Measurements from ENCODE around the gene FOXK1. TPM values are rescaled to one million over a fixed set of nuclear protein-coding genes. Genes with fewer than 3 reads are reported as not detected.
A peak's percentile ranks its signal among the peaks of the same experiment; 100 is the strongest.

FOXK1 gene
- total and polyA plus RNA-seq, 8 donors = 3.9 to 20.6 (median 15.5) TPM

- peak overlapping the region in 1 of 4 donors; percentile 58 for H3K27ac ChIP-seq
- DNase-seq (no peak), ATAC-seq (no peak), FAIRE-seq (no peak)
- peak overlapping the region in 3 of 4 donors; percentile 23 to 93 (median 54) for H3K4me3 ChIP-seq
- peaks cover 4 to 17% (median 8%) of the 10 kb centered on the region in 3 donors for H3K4me1 ChIP-seq
- no peaks in the 10 kb centered on the region for H3K27me3 ChIP-seq
- no peaks in the 10 kb centered on the region for H3K36me3 ChIP-seq
- H3K9me3 ChIP-seq = no peaks in the 10 kb centered on the region
- WGBS, 2 donors = 87 to 92% methylated on average over 6 of the region's 6 CpGs
- TF ChIP-seq CTCF (IDR thresholded peaks at IDR 0.05) = no peak
- intact Hi-C loops (cut with DNase I) = loop anchor here in 2 of 3 donors (5.0 to 10.0 kb wide), 2 partner anchors 39 to 63 kb away; no protein-coding TSS in a partner anchor
These were observed 760 bp upstream of the FOXK1 start for GRCh38 chr7:4681218-4681851.

GRCh38 chr7:4682621-4683042 lies 537 bp downstream of the FOXK1 start:
- intact Hi-C loops (cut with DNase I) = loop anchor here in 2 of 3 donors (5.0 to 10.0 kb wide), 2 partner anchors 40 to 62 kb away; no protein-coding TSS in a partner anchor
- Histone ChIP-seq H3K4me3 (peak overlapping the region; percentile 83 to 93 (median 86)), H3K27ac (peak overlapping the region; percentile 57 to 87 (median 74)), H3K27me3 (no peaks in the 10 kb centered on the region), H3K4me1 (peaks cover 4 to 17% (median 8%) of the 10 kb centered on the region in 3 donors), H3K36me3 (no peaks in the 10 kb centered on the region), H3K9me3 (no peaks in the 10 kb centered on the region)
- TF ChIP-seq CTCF (IDR thresholded peaks at IDR 0.05) = no peak
- peak; percentile 47 to 91 (median 64) for DNase-seq
- WGBS, 2 donors = 1% methylated on average over 30 to 47 of the region's 47 CpGs
- peak; percentile 41 to 65 (median 50) for ATAC-seq
- no peak for FAIRE-seq

GRCh38 chr7:4683043-4683883 lies 1.2 kb downstream of the FOXK1 start:
- DNase-seq (peak; percentile 11 to 83 (median 40)), FAIRE-seq (no peak), ATAC-seq (peak; percentile 19 to 46 (median 30))
- Histone ChIP-seq H3K27me3 (no peaks in the 10 kb centered on the region), H3K36me3 (no peaks in the 10 kb centered on the region), H3K4me1 (peaks cover 4 to 17% (median 8%) of the 10 kb centered on the region in 3 donors), H3K4me3 (peak overlapping the region; percentile 83 to 93 (median 86)), H3K27ac (peak overlapping the region; percentile 57 to 87 (median 74)), H3K9me3 (no peaks in the 10 kb centered on the region)
- no peak for TF ChIP-seq CTCF (IDR thresholded peaks at IDR 0.05)
- intact Hi-C loops (cut with DNase I) = loop anchor here in 2 of 3 donors (5.0 to 10.0 kb wide), 2 partner anchors 41 to 62 kb away; no protein-coding TSS in a partner anchor
- 3 to 4% methylated on average over 16 to 23 of the region's 23 CpGs for WGBS, 2 donors

GRCh38 chr7:4683884-4684565 lies 1.9 kb downstream of the FOXK1 start:
- peak in 5 of 6 donors; percentile 33 to 71 (median 54) for DNase-seq
- Histone ChIP-seq H3K36me3 (no peaks in the 10 kb centered on the region), H3K27ac (peak overlapping the region; percentile 57 to 87 (median 74)), H3K4me1 (peaks cover 4 to 17% (median 8%) of the 10 kb centered on the region in 3 donors), H3K9me3 (no peaks in the 10 kb centered on the region), H3K4me3 (peak overlapping the region; percentile 83 to 93 (median 86)), H3K27me3 (no peaks in the 10 kb centered on the region)
- no peak for TF ChIP-seq CTCF (IDR thresholded peaks at IDR 0.05)
- 2 to 4% methylated on average over 16 of the region's 16 CpGs for WGBS, 2 donors
- FAIRE-seq = no peak
- ATAC-seq = peak; percentile 47 to 72 (median 58)
- intact Hi-C loops (cut with DNase I) = loop anchor here in 2 of 3 donors (5.0 to 10.0 kb wide), 2 partner anchors 42 to 61 kb away; no protein-coding TSS in a partner anchor
